Mammary epithelial cell (primary cell): ENCODE data around the gene ZNF273.

Experiments
- CTCF ChIP-seq, 2 donors: IDR thresholded peaks in 1 of 2; conservative IDR thresholded peaks in 1 of 2; 2 replicates each; pipeline ENCODE4 v1.5.1; 2011 to 2012; ENCODE audit warnings: inconsistent platforms in 2 of 2, low read length in 2 of 2, mild to moderate bottlenecking in 2 of 2, control low read depth in 1 of 2, low read depth in 1 of 2; ENCODE audit not compliant: insufficient read depth in 1 of 2; ENCODE audit errors: extremely low read depth in 1 of 2
- EZH2 ChIP-seq: IDR thresholded peaks from 2 replicates; pipeline ENCODE4 v1.6.1; 2012; ENCODE audit warnings: low read length, inconsistent platforms, borderline replicate concordance

- TF ChIP-seq CTCF (conservative IDR thresholded peaks at IDR 0.05 in 1 of 2, IDR thresholded peaks at IDR 0.05 in 1 of 2; ENCODE audit: extremely low read depth in 1 of 2, insufficient read depth in 1 of 2, low read depth in 1 of 2, low read length in 2 of 2) (no peak), EZH2 (no peak)
Observed at GRCh38 chr7:64853679-64854078, 49.4 kb upstream of the ZNF273 start.
